ENCODE results near the gene NAT16. TPM values are rescaled to one million over a fixed set of nuclear protein-coding genes. Genes with fewer than 3 reads are reported as not detected.

Gene NAT16
- total RNA-seq, 1 donor from 2014 or later, result 0.16 TPM

DNA sequence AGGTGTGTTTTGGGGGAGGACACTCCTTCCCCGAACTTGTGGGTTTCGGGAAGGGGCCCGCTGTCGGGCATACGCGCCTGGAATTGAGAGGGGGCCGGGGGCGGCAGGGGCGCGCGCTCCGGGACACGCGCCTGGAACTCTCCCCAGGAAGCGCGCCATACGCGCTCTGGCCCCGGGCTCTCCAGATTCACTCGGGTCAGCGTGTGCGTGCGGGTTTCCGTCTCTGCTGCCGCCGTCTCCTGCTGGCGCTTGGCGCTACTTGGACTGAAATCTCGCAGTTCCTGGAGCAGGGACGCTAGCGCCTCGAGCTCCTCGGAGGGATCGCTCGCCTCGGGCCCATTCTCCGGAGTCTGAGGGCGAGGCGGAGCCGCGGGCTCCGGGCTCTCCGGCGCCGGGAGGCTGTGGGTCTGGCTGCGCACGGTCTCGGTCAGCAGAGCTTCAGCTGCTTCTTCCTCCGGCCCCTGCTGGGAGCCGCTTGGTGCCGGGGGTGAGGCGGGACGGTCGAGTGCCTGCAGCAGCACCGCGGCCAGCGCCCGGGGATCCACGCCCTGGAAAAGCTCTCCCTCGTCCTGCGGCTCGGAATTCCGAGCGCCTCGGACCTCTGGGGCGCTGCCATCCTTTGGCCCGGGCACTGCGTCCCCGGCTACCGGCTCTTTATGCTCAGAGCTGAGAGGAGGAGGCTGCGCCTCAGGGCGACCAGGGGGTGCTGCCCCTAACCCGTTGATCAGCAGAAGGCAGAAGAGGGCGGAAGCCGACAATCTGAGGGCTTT is 15.8 kb downstream of the NAT16 start:
- Histone ChIP-seq H2AFZ (ENCODE audit: low read depth, low read length) (no peak overlapping the region), H3K9ac (ENCODE audit: low read length) (no peak overlapping the region), H3K4me1 (ENCODE audit: insufficient read depth, low read length) (peaks cover 62% of the 10 kb centered on the region), H3K36me3 (ENCODE audit: insufficient read depth, low read length) (peaks cover 4% of the 10 kb centered on the region), H3K27ac (ENCODE audit: low read depth, low read length) (no peak overlapping the region), H3K27me3 (ENCODE audit: insufficient read depth, low read length) (peaks cover 16% of the 10 kb centered on the region), H3K79me2 (ENCODE audit: insufficient read depth, low read length) (no peaks in the 10 kb centered on the region), H3K4me2 (ENCODE audit: low read length) (peak overlapping the region; percentile 91), H4K20me1 (ENCODE audit: insufficient read depth, low read length) (peaks cover 46% of the 10 kb centered on the region), H3K4me3 (ENCODE audit: insufficient read depth, low read depth, low read length) (peak overlapping the region; percentile 39), H3K9me3 (ENCODE audit: insufficient read depth, low read depth, low read length) (no peaks in the 10 kb centered on the region)
- Mint-ChIP-seq H3K27me3 (ENCODE audit: low read depth, unreplicated experiment) (no peaks in the 10 kb centered on the region), H3K4me3 (ENCODE audit: unreplicated experiment) (peak overlapping the region; percentile 80), H3K9me3 (ENCODE audit: unreplicated experiment) (no peaks in the 10 kb centered on the region), H3K27ac (ENCODE audit: unreplicated experiment) (peak overlapping the region; percentile 18), H3K4me1 (ENCODE audit: low read depth, unreplicated experiment) (peaks cover 45% of the 10 kb centered on the region), H3K36me3 (ENCODE audit: low read depth, unreplicated experiment) (peaks cover 3% of the 10 kb centered on the region)
- TF ChIP-seq CTCF (IDR thresholded peaks at IDR 0.05; ENCODE audit: insufficient read depth, low read depth, low read length) (no peak), EZH2 (IDR thresholded peaks at IDR 0.05; ENCODE audit: insufficient read depth, low read length) (peak; percentile 88)
- DNase-seq (ENCODE audit: low read depth) (peak; percentile 51), FAIRE-seq (no peak)

GRCh38 chr7:101163279-101164070 is 16.6 kb downstream of the NAT16 start:
- no peak for FAIRE-seq

More at GRCh38 chr7:101163279-101164070, 16.6 kb downstream of the NAT16 start:
- Histone ChIP-seq H3K4me3 (ENCODE audit: insufficient read depth, low read depth, low read length) (peak overlapping the region; percentile 39), H3K27ac (ENCODE audit: low read depth, low read length) (no peak overlapping the region), H3K4me1 (ENCODE audit: insufficient read depth, low read length) (peaks cover 54% of the 10 kb centered on the region), H3K36me3 (ENCODE audit: insufficient read depth, low read length) (peaks cover 4% of the 10 kb centered on the region), H2AFZ (ENCODE audit: low read depth, low read length) (no peak overlapping the region), H3K27me3 (ENCODE audit: insufficient read depth, low read length) (peaks cover 16% of the 10 kb centered on the region), H3K4me2 (ENCODE audit: low read length) (peak overlapping the region; percentile 91), H3K9me3 (ENCODE audit: insufficient read depth, low read depth, low read length) (no peaks in the 10 kb centered on the region), H3K79me2 (ENCODE audit: insufficient read depth, low read length) (no peaks in the 10 kb centered on the region), H4K20me1 (ENCODE audit: insufficient read depth, low read length) (peaks cover 51% of the 10 kb centered on the region), H3K9ac (ENCODE audit: low read length) (no peak overlapping the region)
- Mint-ChIP-seq H3K4me1 (ENCODE audit: low read depth, unreplicated experiment) (peaks cover 41% of the 10 kb centered on the region), H3K27ac (ENCODE audit: unreplicated experiment) (peak overlapping the region; percentile 41), H3K9me3 (ENCODE audit: unreplicated experiment) (no peaks in the 10 kb centered on the region), H3K27me3 (ENCODE audit: low read depth, unreplicated experiment) (no peaks in the 10 kb centered on the region), H3K36me3 (ENCODE audit: low read depth, unreplicated experiment) (peaks cover 4% of the 10 kb centered on the region), H3K4me3 (ENCODE audit: unreplicated experiment) (peak overlapping the region; percentile 81)
- no peak for DNase-seq (ENCODE audit: low read depth)
- TF ChIP-seq EZH2 (IDR thresholded peaks at IDR 0.05; ENCODE audit: insufficient read depth, low read length), result peak; percentile 91
- no peak for TF ChIP-seq CTCF (IDR thresholded peaks at IDR 0.05; ENCODE audit: insufficient read depth, low read depth, low read length)

Data from astrocyte (in vitro differentiated cells and primary cell).